HepG2 (cell line): ENCODE data around the gene GNPDA2. TPM values are rescaled to one million over a fixed set of nuclear protein-coding genes. Genes with fewer than 3 reads are reported as not detected.

Source experiments
- ARID2 ChIP-seq: sonication (generic); formaldehyde crosslinking; IDR thresholded peaks from 2 replicates; pipeline ENCODE4 v1.8.1; 2022; ENCODE audit warnings: mild to moderate bottlenecking, missing genetic modification reagents, borderline replicate concordance
- ARID3A ChIP-seq: IDR thresholded peaks from 2 replicates; pipeline ENCODE4 v1.6.1; 2012; ENCODE audit warnings: low read depth, low read length, improper control_type of control experiment
- FOXP1 ChIP-seq, 2 experiments: fragments of 450-650 bp in 1 of 2; IDR thresholded peaks; 2 replicates each; pipeline ENCODE4 v1.6.1; 2017 to 2018; ENCODE audit warnings: antibody characterized with exemption in 1 of 2
- HMGXB4 ChIP-seq, 2 experiments: sonication (generic) in 1 of 2; formaldehyde crosslinking in 1 of 2; IDR thresholded peaks; 2 replicates each; pipeline versions ENCODE4 v1.4.0 to v1.6.1; 2018 to 2020; ENCODE audit warnings: missing genetic modification reagents in 2 of 2, borderline replicate concordance in 1 of 2, low read depth in 1 of 2, mild to moderate bottlenecking in 1 of 2, missing biosample characterization in 1 of 2
- MYC ChIP-seq: sonication (generic); formaldehyde crosslinking; IDR thresholded peaks from 2 replicates; pipeline ENCODE4 v1.9.0; 2021; ENCODE audit warnings: missing genetic modification reagents, borderline replicate concordance
- MZF1 ChIP-seq: sonication (generic); formaldehyde crosslinking; IDR thresholded peaks from 2 replicates; pipeline ENCODE4 v1.8.1; 2023; ENCODE audit warnings: mild to moderate bottlenecking, missing genetic modification reagents, borderline replicate concordance
- NFYC ChIP-seq: IDR thresholded peaks from 2 replicates; pipeline ENCODE4 v1.6.1; 2016; ENCODE audit warnings: missing genetic modification reagents, missing compliant biosample characterization
- NRL ChIP-seq: sonication (generic); formaldehyde crosslinking; IDR thresholded peaks from 2 replicates; pipeline ENCODE4 v1.5.0; 2020; ENCODE audit warnings: missing genetic modification reagents, mild to moderate bottlenecking, moderate library complexity, borderline replicate concordance
- POLR2G ChIP-seq: fragments of 200-400 bp; formaldehyde crosslinking; IDR thresholded peaks from 2 replicates; pipeline ENCODE4 v1.6.1; 2018; ENCODE audit warnings: mild to moderate bottlenecking, low read depth, low read length, moderate library complexity
- RAD21 ChIP-seq: fragments of 450-650 bp; formaldehyde crosslinking; IDR thresholded peaks from 2 replicates; pipeline ENCODE4 v1.5.0; 2020; ENCODE audit warnings: mild to moderate bottlenecking
- SOX13 ChIP-seq, 3 experiments: fragments of 450-650 bp in 1 of 3; sonication (generic) in 1 of 3; formaldehyde crosslinking in 1 of 3; IDR thresholded peaks in 2 of 3; conservative IDR thresholded peaks in 1 of 3; 2 replicates each; pipeline versions ENCODE4 v1.5.0 to v1.6.1; 2016 to 2020; ENCODE audit warnings: antibody characterized with exemption in 1 of 3, mild to moderate bottlenecking in 1 of 3, missing compliant biosample characterization in 1 of 3, missing genetic modification reagents in 1 of 3, moderate library complexity in 1 of 3
- ZC3H13 ChIP-seq: sonication (generic); formaldehyde crosslinking; IDR thresholded peaks from 2 replicates; pipeline ENCODE4 v1.8.1; 2023; ENCODE audit warnings: mild to moderate bottlenecking, missing genetic modification reagents, moderate library complexity
- ZFX ChIP-seq: sonication (generic); formaldehyde crosslinking; IDR thresholded peaks from 2 replicates; pipeline ENCODE4 v1.4.0; 2020; ENCODE audit warnings: mild to moderate bottlenecking, low read depth, missing genetic modification reagents, moderate library complexity
- ZNF224 ChIP-seq: sonication (generic); formaldehyde crosslinking; IDR thresholded peaks from 2 replicates; pipeline ENCODE4 v1.5.0; 2020; ENCODE audit warnings: mild to moderate bottlenecking, missing genetic modification reagents
- ZNF234 ChIP-seq: sonication (generic); formaldehyde crosslinking; conservative IDR thresholded peaks from 2 replicates; pipeline ENCODE4 v1.5.1; 2020; ENCODE audit warnings: mild to moderate bottlenecking, missing genetic modification reagents
- ZNF263 ChIP-seq: sonication (generic); formaldehyde crosslinking; IDR thresholded peaks from 2 replicates; pipeline ENCODE4 v1.4.0; 2020; ENCODE audit warnings: missing genetic modification reagents
- ZNF350 ChIP-seq: sonication (generic); formaldehyde crosslinking; IDR thresholded peaks from 2 replicates; pipeline ENCODE4 v1.4.0; 2020; ENCODE audit warnings: mild to moderate bottlenecking, low read depth, missing genetic modification reagents, borderline replicate concordance
- ZNF552 ChIP-seq: sonication (generic); formaldehyde crosslinking; IDR thresholded peaks from 2 replicates; pipeline ENCODE4 v1.9.0; 2022; ENCODE audit warnings: missing genetic modification reagents, mild to moderate bottlenecking, borderline replicate concordance
- ZNF768 ChIP-seq: sonication (generic); formaldehyde crosslinking; IDR thresholded peaks from 2 replicates; pipeline ENCODE4 v1.4.0; 2020; ENCODE audit warnings: missing genetic modification reagents
- ZNF784 ChIP-seq: sonication (generic); formaldehyde crosslinking; IDR thresholded peaks from 2 replicates; pipeline ENCODE4 v1.5.1; 2020; ENCODE audit warnings: missing genetic modification reagents, mild to moderate bottlenecking, borderline replicate concordance
- polyA plus RNA-seq, 8 experiments: library from polyadenylated mRNA; depleted of rRNA in 3 of 8; stranded (reverse) in 7 of 8; unstranded in 1 of 8; fragments of >200 nt; fragmentation: Illumina TruSeq in 4 of 8; extraction: Trizol in 4 of 8; gene quantifications; 2 replicates each; pipeline versions ENCODE4 v1.2.1 to v1.2.3, GENCODE V29; 2011 to 2016; ENCODE audit warnings: low read depth in 4 of 8, missing spikeins in 1 of 8, mixed read lengths in 1 of 8; ENCODE audit not compliant: insufficient read depth in 1 of 8
- total RNA-seq, 5 experiments: library from RNA; depleted of rRNA; stranded (reverse); fragments of >200 nt; fragmentation: Illumina TruSeq; extraction: Trizol; gene quantifications; 2 replicates each; pipeline ENCODE4 v1.2.3, GENCODE V29; 2016; ENCODE audit warnings: low read depth in 1 of 5
- TF ChIP-seq, protein P1 (sequence below): sonication (generic); formaldehyde crosslinking; IDR thresholded peaks from 2 replicates; pipeline ENCODE4 v1.5.1; 2020; ENCODE audit warnings: mild to moderate bottlenecking, missing genetic modification reagents, moderate library complexity

Gene GNPDA2
- total and polyA plus RNA-seq, 2 of the 13 experiments (the other 11 are each of a cell fraction or from before 2014, with no cell fraction given): 5.4 to 9.0 TPM

- peak; percentile 54 for TF ChIP-seq ZNF784 (CRISPR knock-in tag)
- TF ChIP-seq, protein P1, sequence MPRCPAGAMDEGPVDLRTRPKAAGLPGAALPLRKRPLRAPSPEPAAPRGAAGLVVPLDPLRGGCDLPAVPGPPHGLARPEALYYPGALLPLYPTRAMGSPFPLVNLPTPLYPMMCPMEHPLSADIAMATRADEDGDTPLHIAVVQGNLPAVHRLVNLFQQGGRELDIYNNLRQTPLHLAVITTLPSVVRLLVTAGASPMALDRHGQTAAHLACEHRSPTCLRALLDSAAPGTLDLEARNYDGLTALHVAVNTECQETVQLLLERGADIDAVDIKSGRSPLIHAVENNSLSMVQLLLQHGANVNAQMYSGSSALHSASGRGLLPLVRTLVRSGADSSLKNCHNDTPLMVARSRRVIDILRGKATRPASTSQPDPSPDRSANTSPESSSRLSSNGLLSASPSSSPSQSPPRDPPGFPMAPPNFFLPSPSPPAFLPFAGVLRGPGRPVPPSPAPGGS (CRISPR knock-in tag): peak; percentile 55; the same call in 1 of the 2 replicates
- no peak for TF ChIP-seq MZF1 (CRISPR knock-in tag)
- no peak for TF ChIP-seq SOX13 (IDR thresholded peaks at IDR 0.05)
- peak in 1 of 2 experiments; percentile 27; a peak in 1 of 4 replicates for TF ChIP-seq SOX13 (CRISPR knock-in tag; conservative IDR thresholded peaks at IDR 0.05 in 1 of 2, IDR thresholded peaks at IDR 0.05 in 1 of 2)
- peak; percentile 80; the same call in 1 of the 2 replicates for TF ChIP-seq ARID2 (CRISPR knock-in tag)
- TF ChIP-seq ZNF552: peak; percentile 92; the same call in 1 of the 2 replicates
- peak; percentile 87 for TF ChIP-seq MYC (CRISPR knock-in tag)
- TF ChIP-seq ZNF768 (CRISPR knock-in tag): peak; percentile 13; the same call in 1 of the 2 replicates
- no peak for TF ChIP-seq ZNF234 (CRISPR knock-in tag)
- TF ChIP-seq ZNF224: peak; percentile 79; the same call in 1 of the 2 replicates
- peak; percentile 54 to 88; a peak in 3 of 4 replicates for TF ChIP-seq HMGXB4 (CRISPR knock-in tag; IDR thresholded peaks at IDR 0.05; ENCODE audit: borderline replicate concordance in 1 of 2, low read depth in 1 of 2)
- TF ChIP-seq ARID3A: no peak
- no peak for TF ChIP-seq FOXP1 (IDR thresholded peaks at IDR 0.05)
- 0 out of 2 replicates have a peak, but pooled peaks have one; percentile 21 for TF ChIP-seq FOXP1 (CRISPR knock-in tag; IDR thresholded peaks at IDR 0.05)
- TF ChIP-seq ZFX (CRISPR knock-in tag): peak; percentile 82
- no peak; the same call in 1 of the 2 replicates for TF ChIP-seq RAD21 (CRISPR knock-in tag)
- TF ChIP-seq ZC3H13 (CRISPR knock-in tag): 0 out of 2 replicates have a peak, but pooled peaks have one; percentile 34
- TF ChIP-seq ZNF263 (CRISPR knock-in tag): peak; percentile 57
- TF ChIP-seq NRL (CRISPR knock-in tag): peak; percentile 93
- TF ChIP-seq NFYC: no peak
- peak; percentile 94 for TF ChIP-seq POLR2G
- peak; percentile 57; the same call in 1 of the 2 replicates for TF ChIP-seq ZNF350
These were observed 48.0 kb downstream of the GNPDA2 start, which contains the start of gene GUF1 (continued) for GRCh38 chr4:44678094-44679041.
